HL-60/S4 (cell line): ENCODE measurements around the gene WNT10A.

Experiments used
- in situ Hi-C: fragments of 300-500 bp; cut with MboI; formaldehyde crosslinking; loops from 2 replicates; pipeline ENCODE4 v1.14.3; 2022; ENCODE audit warnings: low sequenced_read_pairs

Gene WNT10A

DNA sequence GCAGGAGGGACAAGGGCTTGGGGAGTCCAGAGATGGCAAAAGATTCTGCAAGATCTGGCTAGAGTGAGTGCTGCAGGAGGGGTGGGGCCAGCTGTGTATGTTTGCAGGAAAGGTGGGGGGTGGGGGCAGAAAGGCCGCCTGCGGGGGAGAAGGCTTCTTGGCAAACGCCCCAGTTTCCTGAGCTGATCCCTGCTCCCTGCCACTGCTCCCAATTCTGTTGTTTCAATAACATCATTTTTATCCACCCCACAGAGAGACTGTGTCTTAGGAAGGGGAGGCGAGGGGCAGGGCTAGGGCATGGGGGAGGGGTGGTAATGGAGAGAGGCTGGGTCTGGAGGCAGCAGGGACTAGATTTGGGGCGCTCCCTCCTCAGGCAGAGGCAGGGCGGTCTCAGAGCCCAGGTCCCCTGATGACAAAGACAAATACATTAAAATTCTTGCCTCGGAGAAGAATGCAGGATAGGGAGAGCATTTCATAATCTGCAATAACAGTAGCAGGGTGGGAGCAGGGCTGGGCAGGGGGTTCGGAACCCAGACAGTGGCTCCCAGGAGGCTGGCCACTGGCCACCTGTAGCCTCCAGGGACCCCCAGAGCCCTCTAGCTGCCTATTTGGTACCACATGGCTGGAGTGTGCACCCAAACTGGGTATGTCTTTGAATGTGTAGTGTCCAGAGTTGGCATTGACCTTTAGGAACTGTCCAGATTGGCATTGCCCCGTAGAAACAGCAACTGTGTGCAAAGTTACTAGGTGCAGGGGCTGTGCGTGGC is 23.1 kb upstream of the WNT10A start:
- in situ Hi-C loops, result no loop called here

GRCh38 chr2:218858138-218858445 is 22.6 kb upstream of the WNT10A start:
- in situ Hi-C loops, result no loop called here

- in situ Hi-C loops, result no loop called here
Observed at GRCh38 chr2:218858671-218859555, 21.7 kb upstream of the WNT10A start.

DNA sequence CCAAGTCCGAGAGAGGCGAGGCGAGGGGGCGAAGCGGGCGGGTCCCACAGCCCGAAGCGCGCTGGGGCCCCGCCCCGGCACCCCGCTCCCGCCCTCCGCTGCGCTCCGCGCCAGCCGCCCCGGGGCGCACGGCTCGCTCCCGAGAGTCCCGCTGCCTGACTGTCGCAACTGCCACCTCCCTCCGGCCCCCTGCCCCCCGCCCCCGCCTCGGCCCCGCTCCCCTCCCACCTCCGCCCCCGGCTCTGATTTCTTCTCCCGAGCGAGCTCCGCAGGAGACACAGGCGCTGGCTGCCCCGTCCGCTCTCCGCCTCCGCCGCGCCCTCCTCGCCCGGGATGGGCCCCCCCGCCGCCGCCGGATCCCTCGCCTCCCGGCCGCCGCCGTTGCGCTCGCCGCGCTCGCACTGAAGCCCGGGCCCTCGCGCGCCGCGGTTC is 21.1 kb upstream of the WNT10A start, which contains the start of gene WNT6:
Gene WNT6 (plus strand): TSS at position 250 of the 432 bp plus-strand sequence. CDS start 233 bp downstream, outside the sequence.
- in situ Hi-C loops, result no loop called here

GRCh38 chr2:218859988-218860831 is 20.4 kb upstream of the WNT10A start:
- in situ Hi-C loops, result no loop called here

- in situ Hi-C loops, result no loop called here
Observed at GRCh38 chr2:218860950-218861381, 19.7 kb upstream of the WNT10A start.

DNA sequence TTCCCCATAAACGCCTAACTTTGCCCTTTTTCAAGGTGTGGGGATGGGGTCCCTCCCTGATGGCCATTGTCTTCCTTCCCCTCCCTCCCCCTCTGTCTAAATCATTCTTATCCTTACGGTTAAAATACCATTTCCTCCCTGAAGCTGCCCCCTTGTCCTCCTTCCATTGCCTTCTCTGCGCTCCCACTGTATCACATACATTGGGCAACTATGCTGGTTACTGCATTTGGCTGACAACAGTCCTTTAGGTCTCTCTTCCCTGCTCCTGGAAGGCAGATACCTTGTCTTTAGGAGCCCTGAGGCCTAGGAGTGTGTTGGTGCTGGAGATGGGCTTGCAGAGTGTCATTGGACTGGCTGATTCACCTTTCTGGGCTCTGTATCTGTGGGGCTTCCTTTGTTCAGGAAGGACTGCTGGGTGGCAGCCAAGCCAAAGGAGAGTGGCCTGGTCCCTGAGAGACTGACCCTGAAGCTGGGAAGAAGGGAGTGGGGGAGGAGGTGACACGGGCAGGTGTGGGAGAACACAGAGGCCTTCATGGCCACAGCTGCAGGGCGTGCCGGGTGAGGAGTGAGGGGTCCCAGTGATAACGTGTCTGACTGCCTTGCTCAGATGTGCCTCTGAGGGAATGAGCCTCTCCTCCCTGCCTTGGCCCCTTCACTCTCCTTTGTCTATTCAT is 18.9 kb upstream of the WNT10A start:
- in situ Hi-C loops, result no loop called here

GRCh38 chr2:218863021-218863520 is 17.6 kb upstream of the WNT10A start:
- in situ Hi-C loops, result no loop called here

GRCh38 chr2:218865396-218865795 is 15.3 kb upstream of the WNT10A start:
- in situ Hi-C loops, result no loop called here

DNA sequence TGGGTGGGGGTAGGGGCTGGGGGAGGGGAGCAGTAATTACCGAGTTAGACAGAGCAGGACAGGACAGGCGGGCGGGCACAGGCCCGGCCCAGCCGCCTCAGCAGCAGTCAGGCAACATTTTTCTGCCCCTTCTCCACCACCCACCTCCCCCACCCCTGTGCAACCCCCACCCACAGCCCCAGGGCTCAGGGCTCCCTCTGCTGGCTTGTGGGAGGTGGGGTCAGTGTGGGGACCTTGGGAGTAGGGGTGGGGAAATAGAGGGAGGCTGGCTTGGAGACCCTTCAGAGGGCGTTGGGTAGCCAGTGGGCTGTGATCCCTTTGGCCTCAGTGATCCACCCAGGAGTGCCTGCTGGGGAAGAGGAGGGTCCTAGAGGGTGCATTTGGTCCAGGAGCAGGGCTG is 14.7 kb upstream of the WNT10A start:
- in situ Hi-C loops, result no loop called here

DNA sequence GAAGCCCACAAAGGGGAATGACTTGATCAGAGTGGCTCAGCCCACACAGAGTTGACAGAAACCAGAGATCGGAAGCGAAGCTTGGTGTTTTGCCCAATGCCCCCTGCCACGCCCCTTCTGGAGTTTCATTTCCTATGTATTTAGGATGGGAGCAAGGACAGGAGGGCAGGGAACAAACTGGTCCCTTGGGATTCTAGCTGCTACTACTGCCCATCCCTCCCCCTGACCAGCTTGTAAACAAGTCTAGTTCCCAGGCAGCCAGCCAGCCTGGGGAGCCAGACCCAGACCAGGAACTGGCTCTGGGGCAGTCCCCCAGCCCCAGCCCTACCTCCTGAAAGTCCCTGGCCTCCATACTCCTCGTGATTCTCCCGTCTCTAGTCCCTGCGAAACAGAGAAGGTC is 12.8 kb upstream of the WNT10A start:
- in situ Hi-C loops, result no loop called here

DNA sequence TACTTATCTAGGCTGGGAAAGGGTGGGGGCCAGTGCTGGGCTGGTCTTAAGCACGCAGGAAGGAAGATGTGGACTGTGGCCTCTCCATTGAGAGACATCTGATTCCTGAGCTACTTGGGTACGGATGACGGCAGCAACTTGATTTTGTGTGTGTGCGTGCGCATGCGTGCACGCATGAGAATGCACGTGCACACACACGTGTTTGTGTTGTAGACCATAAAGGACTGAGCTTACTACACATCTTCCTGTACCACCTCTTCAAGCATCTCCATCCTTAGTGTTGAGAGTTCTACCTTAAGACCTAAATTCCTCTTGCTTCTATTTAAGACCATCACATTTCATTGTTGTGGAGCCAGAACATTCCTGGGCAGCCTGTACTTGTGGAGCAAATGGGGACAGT is 11.6 kb upstream of the WNT10A start:
- in situ Hi-C loops, result no loop called here

- in situ Hi-C loops, result no loop called here
Observed at GRCh38 chr2:218870984-218871344, 9.7 kb upstream of the WNT10A start.

- in situ Hi-C loops, result no loop called here
Observed at GRCh38 chr2:218871345-218872302, 9.0 kb upstream of the WNT10A start.

DNA sequence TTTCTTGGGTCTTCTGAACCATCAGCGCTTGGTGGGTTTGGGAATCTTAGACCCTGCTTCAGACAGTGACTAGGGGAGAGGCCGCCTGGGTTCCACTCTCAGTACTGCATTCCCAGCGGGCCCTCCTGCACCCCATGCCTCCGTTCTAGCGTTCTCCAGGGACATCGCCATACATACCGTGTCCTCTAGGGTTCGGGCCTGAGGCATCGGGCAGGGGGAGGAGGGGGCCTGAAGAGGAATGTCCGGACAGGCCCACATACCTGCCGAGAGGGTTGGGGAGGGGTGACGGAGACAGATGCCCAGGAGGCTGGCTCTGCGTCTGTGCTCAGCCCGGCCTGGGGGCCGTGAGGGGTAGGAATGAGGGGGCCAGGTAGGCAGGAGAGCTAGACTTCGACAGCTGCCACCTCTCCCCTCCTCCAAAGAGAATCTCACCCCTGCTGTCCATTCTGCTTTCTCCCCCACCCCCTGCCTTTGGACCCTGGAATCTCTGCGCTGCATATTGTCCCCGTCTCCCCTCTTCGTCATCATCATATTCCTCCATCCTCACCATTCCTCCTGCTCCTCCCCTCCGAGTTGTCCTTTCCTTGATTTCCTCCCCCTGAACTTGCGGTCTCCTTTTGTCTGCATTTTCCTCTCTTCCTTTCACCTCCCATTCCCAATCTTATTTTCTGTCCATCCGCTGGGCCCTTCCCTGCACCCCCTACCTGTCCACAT is 7.8 kb upstream of the WNT10A start:
- in situ Hi-C loops, result no loop called here

DNA sequence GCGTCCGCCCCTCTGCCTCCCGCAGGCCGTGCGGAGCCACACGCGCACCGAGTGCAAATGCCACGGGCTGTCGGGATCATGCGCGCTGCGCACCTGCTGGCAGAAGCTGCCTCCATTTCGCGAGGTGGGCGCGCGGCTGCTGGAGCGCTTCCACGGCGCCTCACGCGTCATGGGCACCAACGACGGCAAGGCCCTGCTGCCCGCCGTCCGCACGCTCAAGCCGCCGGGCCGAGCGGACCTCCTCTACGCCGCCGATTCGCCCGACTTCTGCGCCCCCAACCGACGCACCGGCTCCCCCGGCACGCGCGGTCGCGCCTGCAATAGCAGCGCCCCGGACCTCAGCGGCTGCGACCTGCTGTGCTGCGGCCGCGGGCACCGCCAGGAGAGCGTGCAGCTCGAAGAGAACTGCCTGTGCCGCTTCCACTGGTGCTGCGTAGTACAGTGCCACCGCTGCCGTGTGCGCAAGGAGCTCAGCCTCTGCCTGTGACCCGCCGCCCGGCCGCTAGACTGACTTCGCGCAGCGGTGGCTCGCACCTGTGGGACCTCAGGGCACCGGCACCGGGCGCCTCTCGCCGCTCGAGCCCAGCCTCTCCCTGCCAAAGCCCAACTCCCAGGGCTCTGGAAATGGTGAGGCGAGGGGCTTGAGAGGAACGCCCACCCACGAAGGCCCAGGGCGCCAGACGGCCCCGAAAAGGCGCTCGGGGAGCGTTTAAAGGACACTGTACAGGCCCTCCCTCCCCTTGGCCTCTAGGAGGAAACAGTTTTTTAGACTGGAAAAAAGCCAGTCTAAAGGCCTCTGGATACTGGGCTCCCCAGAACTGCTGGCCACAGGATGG is 7.1 kb upstream of the WNT10A start:
- in situ Hi-C loops, result no loop called here

- in situ Hi-C loops, result no loop called here
Observed at GRCh38 chr2:218875692-218876246, 4.9 kb upstream of the WNT10A start.
